HFFc6 (cell line): ENCODE data around the gene HAGHL. TPM values are rescaled to one million over a fixed set of nuclear protein-coding genes. Genes with fewer than 3 reads are reported as not detected.

ENCODE experiments used
- DNase-seq: peaks from one replicate; pipeline ENCODE4 v3.0.0-alpha.2; 2018
- H3K27ac Mint-ChIP-seq: 2 replicates; pipeline ENCODE4 v1.8.0; 2020; ENCODE audit warnings: mild to moderate bottlenecking, mixed read lengths
- H3K27me3 Mint-ChIP-seq: 2 replicates; pipeline ENCODE4 v1.8.0; 2021; ENCODE audit warnings: mild to moderate bottlenecking, moderate library complexity, mixed read lengths; ENCODE audit not compliant: insufficient read depth
- H3K36me3 Mint-ChIP-seq: 2 replicates; pipeline ENCODE4 v1.8.0; 2021; ENCODE audit warnings: low read depth, mixed read lengths
- H3K4me1 Mint-ChIP-seq: 2 replicates; pipeline ENCODE4 v1.8.0; 2020; ENCODE audit warnings: low read depth, mixed read lengths
- H3K4me3 Mint-ChIP-seq: 2 replicates; pipeline ENCODE4 v1.8.0; 2020; ENCODE audit warnings: mild to moderate bottlenecking, moderate library complexity, mixed read lengths
- H3K9me3 Mint-ChIP-seq: 2 replicates; pipeline ENCODE4 v1.8.0; 2020; ENCODE audit warnings: mild to moderate bottlenecking, mixed read lengths
- total RNA-seq, 6 experiments: library from RNA; stranded (reverse); fragmentation: NEBNext Ultra II Directional; extraction: Animal tissue kit (Norgen Biotek cat#: 25700); gene quantifications; 2 replicates in 1 of 6; 3 replicates in 5 of 6; pipeline ENCODE4 v1.2.3, GENCODE V29; 2021
- TF ChIP-seq, protein P1 (sequence below): fragments of 200-600 bp; sonication (generic); IDR thresholded peaks from 2 replicates; pipeline ENCODE4 v1.5.0; 2021; ENCODE audit warnings: antibody characterized with exemption, mild to moderate bottlenecking

Gene HAGHL
- total RNA-seq, 6 experiments from 2014 or later: 11.4 to 16.6 (median 14.1) TPM

DNA sequence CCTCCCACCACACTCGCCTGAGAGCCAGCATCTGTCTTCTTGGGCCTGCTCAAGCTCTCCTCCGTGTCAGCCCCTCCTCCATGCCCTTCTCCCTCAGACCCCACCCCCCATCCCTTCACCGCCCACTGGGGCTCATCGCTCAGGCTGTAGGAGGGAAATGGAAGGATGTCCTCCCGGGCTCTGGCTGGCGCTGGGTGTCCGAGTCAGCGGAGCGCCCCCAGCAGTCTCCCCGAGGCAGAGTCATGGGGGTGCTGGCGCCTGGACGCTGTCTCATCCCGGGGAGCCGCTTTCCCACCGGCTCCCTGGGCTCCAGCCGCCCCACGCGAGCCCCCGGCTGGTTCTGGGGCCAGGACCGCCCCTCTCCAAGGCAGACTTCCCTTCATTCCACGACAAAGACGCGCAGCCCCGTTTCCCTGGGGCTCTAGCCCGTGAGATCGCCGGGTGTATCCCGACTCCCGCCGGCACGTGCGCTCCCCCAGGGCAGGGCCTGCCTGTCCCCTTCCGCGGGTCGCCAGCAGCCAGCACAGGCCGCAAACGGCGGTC lies 6.4 kb upstream of the HAGHL start:
- Mint-ChIP-seq H3K4me3 (peak overlapping the region; percentile 91), H3K4me1 (peaks cover 21% of the 10 kb centered on the region), H3K27ac (peak overlapping the region; percentile 84), H3K27me3 (peaks cover 11% of the 10 kb centered on the region), H3K36me3 (no peaks in the 10 kb centered on the region), H3K9me3 (no peaks in the 10 kb centered on the region)
- peak; percentile 39 for DNase-seq
- TF ChIP-seq, protein P1, sequence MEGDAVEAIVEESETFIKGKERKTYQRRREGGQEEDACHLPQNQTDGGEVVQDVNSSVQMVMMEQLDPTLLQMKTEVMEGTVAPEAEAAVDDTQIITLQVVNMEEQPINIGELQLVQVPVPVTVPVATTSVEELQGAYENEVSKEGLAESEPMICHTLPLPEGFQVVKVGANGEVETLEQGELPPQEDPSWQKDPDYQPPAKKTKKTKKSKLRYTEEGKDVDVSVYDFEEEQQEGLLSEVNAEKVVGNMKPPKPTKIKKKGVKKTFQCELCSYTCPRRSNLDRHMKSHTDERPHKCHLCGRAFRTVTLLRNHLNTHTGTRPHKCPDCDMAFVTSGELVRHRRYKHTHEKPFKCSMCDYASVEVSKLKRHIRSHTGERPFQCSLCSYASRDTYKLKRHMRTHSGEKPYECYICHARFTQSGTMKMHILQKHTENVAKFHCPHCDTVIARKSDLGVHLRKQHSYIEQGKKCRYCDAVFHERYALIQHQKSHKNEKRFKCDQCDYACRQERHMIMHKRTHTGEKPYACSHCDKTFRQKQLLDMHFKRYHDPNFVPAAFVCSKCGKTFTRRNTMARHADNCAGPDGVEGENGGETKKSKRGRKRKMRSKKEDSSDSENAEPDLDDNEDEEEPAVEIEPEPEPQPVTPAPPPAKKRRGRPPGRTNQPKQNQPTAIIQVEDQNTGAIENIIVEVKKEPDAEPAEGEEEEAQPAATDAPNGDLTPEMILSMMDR: peak; percentile 44; the same call in 1 of the 2 replicates

DNA sequence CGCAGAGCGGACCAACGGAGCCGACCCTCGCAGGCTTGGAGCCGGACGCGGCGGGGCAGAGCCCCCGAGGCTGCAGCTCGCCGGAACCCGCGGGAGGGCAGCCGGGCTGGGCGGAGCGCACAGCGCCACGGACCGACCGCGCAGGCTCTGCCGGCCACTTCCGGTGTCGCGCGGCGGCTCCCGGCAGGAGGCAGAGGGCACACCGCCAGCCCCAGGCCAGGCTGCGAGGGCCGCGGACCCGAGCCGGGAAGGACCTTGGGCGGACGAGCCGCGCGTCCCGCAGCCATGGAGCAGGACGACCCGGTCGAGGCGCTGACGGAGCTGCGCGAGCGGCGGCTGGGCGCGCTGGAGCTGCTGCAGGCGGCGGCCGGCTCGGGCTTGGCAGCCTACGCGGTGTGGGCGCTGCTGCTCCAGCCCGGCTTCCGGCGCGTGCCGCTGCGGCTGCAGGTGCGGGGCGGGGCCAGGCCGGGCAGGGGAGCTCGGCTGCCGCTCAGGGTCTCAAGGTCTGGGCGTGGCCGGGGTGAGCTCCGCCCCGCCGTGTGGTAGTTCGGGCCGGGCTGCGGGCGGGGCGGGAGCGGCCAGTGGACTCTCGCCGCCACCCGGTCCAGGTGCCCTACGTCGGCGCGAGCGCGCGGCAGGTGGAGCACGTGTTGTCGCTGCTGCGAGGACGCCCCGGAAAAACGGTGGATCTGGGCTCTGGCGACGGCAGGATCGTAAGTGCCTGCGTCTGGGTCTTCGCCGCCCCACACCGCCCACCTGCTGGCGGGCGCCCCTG lies 5.7 kb upstream of the HAGHL start, which contains the start of gene ANTKMT:
TSS of gene ANTKMT (plus strand) at position 157 of the 775 bp plus-strand sequence. CDS start at position 286, 129 bp downstream.
- H3K27ac Mint-ChIP-seq: peak within 1 kb of the TSS; percentile 84
- peaks cover 16% of the 10 kb centered on the region for H3K27me3 Mint-ChIP-seq
- H3K9me3 Mint-ChIP-seq: no peaks in the 10 kb centered on the region
- DNase-seq: peak; percentile 50
- H3K36me3 Mint-ChIP-seq: no peaks in the 10 kb centered on the region
- peaks cover 19% of the 10 kb centered on the region for H3K4me1 Mint-ChIP-seq
- H3K4me3 Mint-ChIP-seq: peak within 1 kb of the TSS; percentile 91
- TF ChIP-seq, protein P1: 0 out of 2 replicates have a peak, but pooled peaks have one; percentile 3

DNA sequence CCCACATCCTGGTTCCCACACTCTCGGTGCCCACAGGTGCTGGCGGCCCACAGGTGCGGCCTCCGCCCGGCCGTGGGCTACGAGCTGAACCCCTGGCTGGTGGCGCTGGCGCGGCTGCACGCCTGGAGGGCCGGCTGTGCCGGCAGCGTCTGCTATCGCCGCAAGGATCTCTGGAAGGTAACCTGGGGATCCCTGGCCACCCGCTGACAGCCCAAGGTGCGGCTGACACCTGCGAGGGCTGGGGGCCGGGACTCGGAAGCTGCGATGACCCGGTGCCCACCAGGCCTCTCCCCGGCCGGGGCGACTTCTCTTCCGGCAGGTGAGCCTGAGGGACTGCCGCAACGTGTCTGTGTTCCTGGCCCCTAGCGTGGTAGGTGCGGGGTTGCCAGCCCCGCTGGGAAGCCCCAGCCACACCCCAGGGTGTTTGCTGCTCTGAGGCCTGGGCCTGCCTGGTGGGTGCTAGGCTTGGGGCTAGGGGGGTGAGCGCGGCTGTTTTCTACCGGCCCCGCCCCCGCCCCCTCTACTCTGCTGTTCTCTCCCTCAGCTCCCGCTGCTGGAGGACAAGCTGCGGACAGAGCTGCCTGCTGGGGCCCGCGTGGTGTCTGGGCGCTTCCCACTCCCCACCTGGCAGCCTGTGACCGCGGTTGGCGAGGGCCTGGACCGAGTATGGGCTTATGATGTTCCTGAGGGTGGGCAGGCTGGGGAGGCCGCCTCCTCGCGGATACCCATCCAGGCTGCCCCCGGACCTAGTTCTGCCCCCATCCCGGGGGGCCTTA lies 5.0 kb upstream of the HAGHL start:
- Mint-ChIP-seq H3K4me1 (peaks cover 15% of the 10 kb centered on the region), H3K27ac (no peak overlapping the region)

DNA sequence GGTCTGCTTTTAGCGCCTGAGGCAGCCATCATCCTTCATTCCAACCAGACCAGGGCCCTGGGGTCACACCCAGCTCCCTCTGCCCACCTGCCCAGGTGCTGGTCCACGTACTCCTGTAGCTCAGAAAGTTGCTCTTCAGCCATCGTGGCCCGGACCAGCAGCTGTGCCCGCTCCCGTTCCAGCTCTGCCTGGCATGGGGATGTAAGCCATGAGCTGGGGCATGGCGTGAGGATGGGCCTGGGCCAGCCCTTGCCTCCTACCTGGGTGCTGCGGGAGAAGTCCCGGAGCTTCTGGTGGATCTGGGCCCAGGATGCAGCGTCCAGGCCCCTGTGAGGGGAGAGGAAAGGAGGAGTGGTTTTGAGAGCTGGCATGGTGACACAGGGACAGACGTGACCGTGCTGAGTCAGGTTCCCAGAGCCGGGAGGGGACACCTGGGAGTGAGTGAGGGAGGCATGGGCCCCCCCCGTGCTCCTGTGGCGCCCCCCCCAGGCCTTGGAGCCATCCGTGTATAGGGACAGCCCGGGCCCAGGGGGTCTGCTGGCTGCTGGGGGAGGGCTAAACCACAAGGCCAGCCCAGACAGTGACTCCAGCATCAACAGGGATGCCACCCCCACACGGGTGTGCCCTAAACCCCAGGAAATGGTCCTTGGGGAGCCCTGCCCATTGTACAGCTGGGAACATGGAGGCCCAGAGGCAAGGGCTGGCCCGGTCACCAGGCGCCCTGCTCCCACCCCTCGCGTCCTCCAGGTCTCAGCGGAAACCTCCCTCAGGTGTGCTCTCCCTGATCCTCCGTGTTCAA lies 3.9 kb upstream of the HAGHL start:
- H3K4me1 Mint-ChIP-seq: peaks cover 15% of the 10 kb centered on the region
- peaks cover 16% of the 10 kb centered on the region for H3K27me3 Mint-ChIP-seq
- H3K4me3 Mint-ChIP-seq: no peak overlapping the region; the same call in 1 of the 2 replicates
- TF ChIP-seq, protein P1: no peak; the same call in 1 of the 2 replicates
- no peaks in the 10 kb centered on the region for H3K9me3 Mint-ChIP-seq
- no peak for DNase-seq
- no peaks in the 10 kb centered on the region for H3K36me3 Mint-ChIP-seq
- no peak overlapping the region for H3K27ac Mint-ChIP-seq

More for the DNA sequence above, 5.0 kb upstream of the HAGHL start:
- H3K9me3 Mint-ChIP-seq: no peaks in the 10 kb centered on the region
- no peaks in the 10 kb centered on the region for H3K36me3 Mint-ChIP-seq
- TF ChIP-seq, protein P1: no peak
- no peak for DNase-seq
- 0 out of 2 replicates have a peak overlapping the region, but pooled peaks have one; percentile 24 for H3K4me3 Mint-ChIP-seq
- H3K27me3 Mint-ChIP-seq: peaks cover 16% of the 10 kb centered on the region

DNA sequence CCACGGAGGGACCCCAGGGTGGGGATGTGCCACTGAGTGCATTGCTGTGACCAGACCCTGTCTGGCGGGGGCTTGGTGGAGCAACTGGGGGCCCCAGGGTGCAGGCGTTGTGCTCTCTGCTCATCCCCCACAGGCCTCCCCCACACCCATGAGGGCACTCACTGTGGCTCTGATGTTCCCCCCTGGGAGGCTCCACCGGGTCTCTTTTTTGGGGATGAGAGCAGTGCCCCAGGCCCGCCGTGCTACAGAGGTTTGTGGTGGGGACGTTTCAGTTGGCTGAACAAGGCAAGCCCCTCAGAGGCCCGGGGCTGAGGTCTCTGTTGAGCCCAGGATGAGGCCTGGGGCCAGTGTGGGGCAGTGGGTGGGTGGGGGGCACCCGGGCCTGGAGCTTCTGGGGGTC lies 3.2 kb upstream of the HAGHL start:
- peaks cover 15% of the 10 kb centered on the region for H3K4me1 Mint-ChIP-seq
- TF ChIP-seq, protein P1: no peak
- no peak overlapping the region for H3K27ac Mint-ChIP-seq
- no peak overlapping the region for H3K4me3 Mint-ChIP-seq
- no peaks in the 10 kb centered on the region for H3K9me3 Mint-ChIP-seq
- peaks cover 15% of the 10 kb centered on the region for H3K27me3 Mint-ChIP-seq
- H3K36me3 Mint-ChIP-seq: no peaks in the 10 kb centered on the region
- DNase-seq: no peak
